Skeletal muscle satellite cell (primary cell): ENCODE data around the gene MCEE. TPM values are rescaled to one million over a fixed set of nuclear protein-coding genes. Genes with fewer than 3 reads are reported as not detected.

Experiments used
- H3K27me3 ChIP-seq: 2 replicates; pipeline ENCODE4 v1.7.0; 2013; ENCODE audit warnings: low read length; ENCODE audit not compliant: control insufficient read depth, insufficient read depth
- H3K36me3 ChIP-seq: 2 replicates; pipeline ENCODE4 v1.7.0; 2013; ENCODE audit warnings: mild to moderate bottlenecking, control low read depth, low read length; ENCODE audit not compliant: insufficient read depth
- H3K4me1 ChIP-seq: 2 replicates; pipeline ENCODE4 v1.7.0; 2013; ENCODE audit warnings: low read length; ENCODE audit not compliant: control insufficient read depth, insufficient read depth
- H3K4me2 ChIP-seq: 2 replicates; pipeline ENCODE4 v1.7.0; 2013; ENCODE audit warnings: mild to moderate bottlenecking, low read length
- H3K4me3 ChIP-seq: 2 replicates; pipeline ENCODE4 v1.7.0; 2013; ENCODE audit warnings: low read length
- H3K9ac ChIP-seq: 2 replicates; pipeline ENCODE4 v1.7.0; 2013; ENCODE audit warnings: mild to moderate bottlenecking, low read depth, low read length, moderate library complexity
- H3K9me3 ChIP-seq: replicated peaks from 2 replicates; pipeline ENCODE4 v1.7.0; 2013; ENCODE audit warnings: mild to moderate bottlenecking, control low read depth, low read length
- small RNA-seq: library from RNA; depleted of rRNA; stranded (forward); fragments of <200 nt; gene quantifications from one replicate; pipeline ENCODE3, GENCODE V24; 2012

Gene MCEE

DNA sequence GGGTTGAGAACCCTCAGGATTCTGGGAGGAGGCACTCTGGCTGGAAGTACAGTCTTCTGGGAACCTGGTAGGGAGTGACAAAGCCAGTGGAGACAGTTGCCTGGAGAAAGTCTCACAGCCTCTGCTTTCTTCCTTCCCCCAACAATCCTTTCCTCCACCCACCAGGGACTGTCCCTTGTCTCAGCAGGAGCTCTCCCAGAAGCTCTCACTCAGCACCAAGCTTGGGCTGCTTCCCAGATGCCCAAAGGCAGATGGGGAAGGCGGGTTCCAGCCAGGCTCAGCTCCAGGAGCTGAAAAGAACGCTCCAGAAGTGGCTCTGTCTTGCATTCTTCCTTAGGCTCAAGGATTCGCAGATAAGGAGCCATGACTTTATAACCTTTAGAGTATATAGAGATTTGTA, 69.2 kb downstream of the MCEE start:
- Histone ChIP-seq H3K27me3 (peaks cover 56% of the 10 kb centered on the region), H3K4me1 (no peaks in the 10 kb centered on the region), H3K36me3 (no peaks in the 10 kb centered on the region), H3K9me3 (no peaks in the 10 kb centered on the region), H3K4me3 (no peak overlapping the region), H3K9ac (no peak overlapping the region), H3K4me2 (no peak overlapping the region)

DNA sequence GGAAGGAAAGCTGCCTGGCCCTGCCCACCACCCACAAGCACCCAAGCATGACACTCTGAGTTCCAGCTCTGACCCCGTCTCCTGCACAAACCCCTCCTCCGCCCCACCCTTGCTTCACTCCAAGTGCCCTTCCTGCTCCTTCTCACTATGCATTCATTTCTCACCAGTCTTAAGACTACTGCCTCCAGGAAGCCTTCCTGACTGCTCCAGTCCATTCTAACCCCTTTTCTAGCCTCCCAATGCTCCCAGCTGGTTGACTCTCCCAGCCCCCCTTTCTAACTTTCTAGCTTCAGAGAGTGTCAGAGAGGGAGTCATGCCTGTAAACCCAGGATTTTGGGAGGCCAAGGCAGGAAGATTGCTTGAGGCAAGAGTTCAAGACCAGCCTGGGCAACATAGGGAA, 69.8 kb downstream of the MCEE start:
- Histone ChIP-seq H3K9ac (no peak overlapping the region), H3K27me3 (peaks cover 56% of the 10 kb centered on the region), H3K4me2 (no peak overlapping the region), H3K4me1 (no peaks in the 10 kb centered on the region), H3K9me3 (no peaks in the 10 kb centered on the region), H3K36me3 (no peaks in the 10 kb centered on the region), H3K4me3 (no peak overlapping the region)

Small RNAs within 50 kb of the gene (small RNA-seq; reads per million reads assigned to genes)
- gene AC007881.1, result not detected
